HG02588 (cell line): ENCODE results near the gene TMEM87B.
"Not testable (repeated sequence)": the region's sequence is repeated elsewhere in the genome, so short reads cannot be mapped to it uniquely, and the experiment has no call there.

Experiments used
- ATAC-seq: cut with Tn5 transposase; IDR thresholded peaks from one replicate; pipeline ENCODE4 v1.9.1; 2021; ENCODE audit warnings: mild to moderate bottlenecking, moderate library complexity; ENCODE audit not compliant: unreplicated experiment

The TMEM87B gene

DNA sequence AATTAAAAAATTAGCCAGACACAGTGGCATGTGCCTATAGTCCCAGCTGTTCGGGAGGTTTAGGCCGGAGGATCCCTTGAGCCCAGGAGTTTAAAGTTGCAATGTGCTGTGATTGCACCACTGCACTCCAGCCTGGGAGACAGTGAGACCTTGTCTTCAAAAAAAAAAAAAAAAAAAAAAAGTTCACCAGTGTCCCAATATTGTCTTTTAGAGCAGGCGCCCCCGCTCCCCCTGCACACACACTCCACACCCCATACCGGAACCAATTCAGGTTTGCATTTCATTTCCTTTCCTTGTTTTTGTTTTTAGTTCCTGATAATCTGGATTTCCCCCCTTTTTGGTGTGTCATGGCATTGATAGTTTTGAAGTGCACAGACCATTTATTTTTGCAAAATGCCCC, 10.4 kb downstream of the TMEM87B start:
- no peak for ATAC-seq

DNA sequence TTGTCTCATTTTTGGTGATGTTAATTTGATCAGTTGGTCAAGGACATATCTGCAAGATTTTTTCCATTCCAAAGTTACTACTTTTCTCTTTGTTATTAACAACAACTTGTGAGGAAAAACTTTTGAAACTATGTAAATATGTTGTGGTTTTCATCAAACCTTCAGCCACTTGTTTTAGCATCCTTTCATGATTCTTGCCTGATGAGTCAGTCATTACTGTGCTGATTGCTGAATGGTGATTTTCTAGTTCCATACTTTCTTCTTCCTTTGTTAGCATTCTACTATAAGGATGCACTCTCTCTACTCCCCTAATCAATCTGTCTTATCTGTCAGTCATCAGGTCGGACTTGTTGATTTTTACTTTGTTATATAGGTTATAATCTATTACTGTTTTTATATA, 10.9 kb downstream of the TMEM87B start:
- no peak for ATAC-seq

DNA sequence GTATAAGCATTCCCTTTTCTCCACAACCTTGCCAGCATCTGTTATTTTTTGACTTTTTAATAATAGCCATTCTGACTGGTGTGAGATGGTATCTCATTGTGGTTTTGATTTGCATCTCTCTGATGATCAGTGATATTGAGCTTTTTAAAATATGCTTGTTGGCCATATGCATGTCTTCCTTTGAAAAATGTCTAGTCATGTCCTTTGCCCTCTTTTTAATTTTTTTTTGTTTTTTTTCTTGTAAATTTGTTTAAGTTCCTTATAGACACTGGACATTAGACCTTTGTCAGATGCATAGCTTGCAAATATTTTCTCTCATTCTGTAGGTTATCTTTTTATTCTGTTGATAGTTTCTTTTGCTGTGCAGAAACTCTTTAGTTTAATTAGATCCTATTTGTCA, 14.7 kb downstream of the TMEM87B start:
- ATAC-seq: not testable (repeated sequence)

DNA sequence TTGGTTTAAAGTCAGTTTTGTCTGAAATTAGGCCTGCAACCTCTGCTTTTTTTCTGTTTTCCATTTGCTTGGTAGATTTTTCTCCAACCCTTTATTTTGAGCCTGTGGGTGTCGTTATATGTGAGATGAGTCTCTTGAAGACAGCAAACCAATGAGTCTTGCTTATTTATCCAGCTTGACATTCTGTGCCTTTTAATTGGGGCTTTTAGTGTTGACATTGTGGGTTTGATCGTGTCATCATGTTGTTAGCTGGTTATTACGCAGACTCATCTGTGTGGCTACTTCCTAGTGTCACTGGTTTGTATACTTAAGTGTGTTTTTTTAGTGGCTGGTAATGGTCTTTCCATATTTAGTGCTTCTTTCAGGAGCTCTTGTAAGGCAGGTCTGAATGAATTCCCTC, 18.8 kb downstream of the TMEM87B start:
- ATAC-seq: no peak

DNA sequence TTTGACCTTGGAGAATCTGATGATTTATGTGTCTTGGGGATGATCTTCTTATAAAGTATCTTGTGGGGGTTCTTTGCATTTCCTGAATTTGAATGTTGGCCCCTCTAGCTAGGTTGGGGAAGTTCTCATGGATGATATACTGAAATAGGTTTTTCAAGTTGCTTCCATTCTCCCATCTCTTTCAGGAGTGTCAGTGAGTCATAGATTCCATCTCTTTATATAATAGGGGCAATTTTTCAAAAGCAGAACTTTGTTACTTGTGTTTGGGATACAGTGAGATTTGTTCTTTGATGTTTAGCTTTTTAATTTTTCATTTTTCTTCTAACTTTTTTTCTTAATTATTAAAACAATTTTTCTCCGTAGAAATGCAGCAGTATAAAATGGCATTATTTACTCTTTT, 19.4 kb downstream of the TMEM87B start:
- no peak for ATAC-seq

DNA sequence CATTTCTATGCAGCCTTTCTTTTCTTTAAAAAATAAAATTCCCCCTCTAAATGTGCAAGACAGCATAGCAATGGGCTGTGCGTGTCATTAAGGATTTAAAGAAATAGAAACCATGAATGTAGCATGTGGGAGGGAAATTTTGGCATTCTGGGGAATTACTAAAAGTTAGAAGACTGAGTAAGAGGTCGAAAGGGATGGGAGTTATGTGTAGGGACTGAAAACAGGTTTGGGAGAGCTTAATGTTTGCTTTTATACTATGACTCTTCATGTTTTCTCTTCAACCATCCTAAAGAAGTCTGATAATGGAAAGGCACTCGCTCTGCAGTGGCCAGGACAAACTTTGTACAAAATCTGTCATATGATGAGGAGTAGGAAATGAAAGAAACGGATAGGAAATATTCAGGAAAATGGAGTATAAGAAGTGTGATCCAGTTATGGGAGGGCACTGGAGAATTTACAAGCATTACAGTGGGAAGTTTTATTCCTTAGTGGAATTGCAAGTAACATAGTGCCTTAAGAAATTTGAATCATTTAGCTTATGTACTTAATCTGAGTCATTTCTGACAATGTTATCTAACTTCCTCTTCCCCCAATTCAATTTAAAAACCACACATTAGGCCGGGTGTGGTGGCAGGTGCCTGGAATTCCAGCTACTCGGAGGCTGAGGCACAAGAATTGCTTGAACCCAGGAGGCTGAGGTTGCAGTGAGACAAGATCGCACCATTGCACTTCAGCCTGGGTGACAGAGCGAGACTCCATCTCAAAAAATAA, 20.6 kb downstream of the TMEM87B start:
- no peak for ATAC-seq

DNA sequence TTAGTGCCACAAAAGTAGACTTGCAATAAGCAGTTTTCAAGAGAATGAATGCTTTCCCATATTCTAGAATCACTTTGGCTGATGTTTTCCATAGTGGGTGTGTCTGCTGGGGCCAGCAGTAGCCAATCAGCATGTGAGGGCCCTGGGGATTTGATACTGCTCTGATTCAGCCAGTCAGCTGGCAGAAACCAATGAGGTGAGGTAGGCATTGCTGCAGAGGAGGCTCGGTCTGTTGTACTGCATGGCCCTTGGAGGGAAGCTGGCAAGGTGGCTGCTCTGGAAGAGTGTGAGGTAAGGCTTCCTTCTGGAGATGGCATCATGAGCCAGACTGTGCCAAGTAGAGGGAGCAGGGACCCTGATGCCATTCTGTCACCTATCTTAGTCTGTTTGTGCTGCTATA, 22.7 kb downstream of the TMEM87B start:
- ATAC-seq: no peak

DNA sequence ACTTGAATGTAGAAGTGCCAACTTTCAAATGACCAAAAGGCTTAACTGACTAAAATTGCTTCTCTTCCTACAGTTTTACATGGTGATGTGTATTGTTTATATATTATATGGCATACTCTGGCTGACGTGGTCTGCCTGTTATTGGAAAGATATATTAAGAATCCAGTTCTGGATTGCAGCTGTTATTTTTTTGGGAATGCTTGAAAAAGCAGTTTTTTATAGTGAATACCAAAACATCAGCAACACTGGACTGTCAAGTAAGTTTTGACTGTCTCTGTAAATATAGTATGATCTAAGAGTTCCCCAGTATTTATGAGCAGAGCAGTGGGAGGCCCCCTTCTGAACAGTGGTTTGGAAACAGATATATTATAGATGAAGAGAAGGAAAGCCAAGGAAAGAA, 26.2 kb downstream of the TMEM87B start:
- ATAC-seq: no peak

DNA sequence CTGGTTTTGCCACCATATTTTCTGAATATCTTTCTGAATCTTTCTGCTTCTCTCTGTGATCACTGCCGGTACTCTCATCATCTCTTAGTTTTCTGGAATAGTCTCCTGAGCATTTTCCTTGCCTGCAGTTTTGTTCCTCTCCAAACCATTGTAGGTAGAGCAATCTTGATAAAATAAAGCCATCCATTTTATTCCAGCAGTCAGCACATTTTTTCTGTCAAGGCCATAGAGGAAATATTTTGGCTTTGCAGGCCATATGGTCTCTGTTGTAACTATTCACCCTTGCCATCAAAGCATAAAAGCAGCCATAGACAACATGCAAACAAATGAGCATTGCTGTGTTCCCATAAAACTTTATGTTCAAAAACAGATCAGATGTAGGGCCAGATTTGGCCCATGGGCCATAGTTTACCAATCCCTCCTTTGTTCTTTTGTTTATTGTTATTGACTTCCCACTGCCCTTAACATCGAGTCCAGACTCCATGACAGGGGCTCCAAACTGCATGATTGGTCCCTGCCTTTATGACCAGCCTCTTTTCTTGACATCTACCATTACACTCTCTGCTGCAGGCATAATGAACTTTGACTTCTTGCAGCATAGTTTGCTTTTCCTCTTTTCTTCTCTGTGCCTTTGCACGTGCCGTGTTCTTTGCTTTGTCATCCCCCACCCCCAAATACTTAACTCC, 29.8 kb downstream of the TMEM87B start:
- no peak for ATAC-seq

DNA sequence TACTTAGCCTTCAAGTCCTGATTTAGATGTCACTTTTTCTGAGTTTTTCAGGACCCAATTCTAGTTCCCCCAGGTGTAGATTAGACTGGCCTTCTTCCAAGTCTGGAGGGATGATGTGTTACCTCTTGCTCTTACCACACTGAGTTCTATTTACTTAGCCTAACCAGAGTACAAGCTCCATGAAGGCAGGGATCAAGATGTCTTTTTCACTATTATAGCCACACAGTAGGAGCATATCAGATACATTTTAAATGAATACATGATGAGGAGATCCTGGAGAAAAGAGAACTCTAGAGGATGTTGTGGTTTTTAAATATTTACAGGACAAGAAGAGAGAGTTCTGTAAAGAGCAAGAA, 30.3 kb downstream of the TMEM87B start:
- no peak for ATAC-seq

DNA sequence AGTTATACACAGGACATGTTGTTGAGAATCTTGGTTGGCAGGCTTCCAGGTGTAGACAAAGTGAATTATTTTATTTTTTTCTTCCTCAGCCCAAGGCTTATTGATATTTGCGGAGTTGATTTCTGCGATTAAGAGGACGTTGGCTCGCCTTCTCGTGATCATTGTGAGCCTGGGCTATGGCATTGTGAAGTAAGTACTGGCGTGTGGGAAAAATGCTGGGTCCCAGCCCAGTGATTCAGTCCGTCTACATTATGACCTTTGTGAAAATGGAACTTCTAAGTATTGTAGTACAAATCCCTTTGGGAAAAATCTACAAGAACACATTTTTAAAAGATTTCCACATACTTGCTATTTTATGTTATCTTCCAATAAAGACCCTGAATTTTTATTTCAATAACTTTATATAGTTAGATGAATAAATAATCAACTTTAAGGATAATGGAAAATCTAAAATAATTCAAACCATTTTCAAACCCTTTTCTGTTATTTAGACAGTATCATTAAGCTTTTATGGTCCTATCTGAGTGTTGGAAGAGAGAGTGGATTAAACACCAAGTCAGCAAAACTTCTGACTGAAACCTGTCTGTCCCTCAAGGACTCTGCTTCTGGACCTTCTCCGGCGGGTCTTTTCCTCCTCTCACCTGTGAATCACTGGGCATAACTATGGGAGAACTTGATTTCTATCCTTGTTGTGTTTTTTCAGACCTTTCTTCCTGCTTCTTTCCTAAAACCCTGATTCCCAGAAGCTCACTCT, 31.0 kb downstream of the TMEM87B start:
- ATAC-seq: no peak

DNA sequence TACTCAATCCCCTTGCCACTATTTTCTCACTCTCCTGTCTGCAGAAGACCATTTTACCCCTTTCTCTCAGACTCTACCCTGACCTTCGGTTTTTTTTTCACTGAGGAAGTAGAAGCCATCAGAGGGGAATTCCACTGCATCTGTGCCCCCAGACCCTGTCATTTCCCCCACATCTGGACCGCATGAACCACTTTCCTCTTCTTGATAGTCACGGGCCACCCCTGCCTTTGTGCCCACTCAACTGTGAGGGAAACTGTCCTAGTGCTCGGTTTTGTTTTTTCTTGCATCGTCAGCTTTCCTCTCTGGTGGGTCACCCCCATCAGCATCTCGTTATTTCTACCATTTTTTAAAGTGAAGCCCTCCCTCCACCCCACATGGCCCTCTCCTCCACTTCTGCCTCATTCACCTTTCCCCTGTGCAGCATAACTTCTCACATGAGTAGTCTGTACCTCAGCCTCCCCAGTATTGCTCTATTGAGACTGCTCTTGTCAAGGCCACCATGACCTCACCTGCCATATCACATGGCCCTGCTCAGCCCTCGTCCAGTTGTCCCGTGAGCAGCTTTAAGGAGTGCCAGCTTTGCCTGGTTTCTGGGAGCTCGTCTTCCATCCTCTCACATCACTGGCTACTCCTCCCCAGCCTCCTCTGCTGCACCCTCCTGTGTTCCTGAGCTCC, 32.4 kb downstream of the TMEM87B start:
- ATAC-seq: peak; percentile 62

DNA sequence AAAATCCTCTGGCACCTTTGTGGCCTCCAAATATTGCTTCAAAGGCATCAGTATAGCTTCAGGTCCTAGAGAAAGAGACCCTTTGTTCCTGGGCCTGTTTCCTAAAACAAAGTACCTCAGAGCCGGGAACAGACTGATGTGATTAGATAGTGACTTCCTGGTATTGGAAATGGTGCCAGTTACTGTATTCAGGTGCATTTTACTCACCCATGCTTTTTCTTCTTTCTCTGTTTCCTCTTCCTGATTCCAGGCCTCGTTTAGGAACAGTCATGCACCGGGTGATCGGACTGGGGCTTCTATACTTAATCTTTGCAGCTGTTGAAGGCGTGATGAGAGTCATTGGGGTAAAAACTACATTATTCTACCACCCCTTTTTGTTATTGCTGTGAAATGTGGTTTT, 34.3 kb downstream of the TMEM87B start:
- ATAC-seq: no peak

DNA sequence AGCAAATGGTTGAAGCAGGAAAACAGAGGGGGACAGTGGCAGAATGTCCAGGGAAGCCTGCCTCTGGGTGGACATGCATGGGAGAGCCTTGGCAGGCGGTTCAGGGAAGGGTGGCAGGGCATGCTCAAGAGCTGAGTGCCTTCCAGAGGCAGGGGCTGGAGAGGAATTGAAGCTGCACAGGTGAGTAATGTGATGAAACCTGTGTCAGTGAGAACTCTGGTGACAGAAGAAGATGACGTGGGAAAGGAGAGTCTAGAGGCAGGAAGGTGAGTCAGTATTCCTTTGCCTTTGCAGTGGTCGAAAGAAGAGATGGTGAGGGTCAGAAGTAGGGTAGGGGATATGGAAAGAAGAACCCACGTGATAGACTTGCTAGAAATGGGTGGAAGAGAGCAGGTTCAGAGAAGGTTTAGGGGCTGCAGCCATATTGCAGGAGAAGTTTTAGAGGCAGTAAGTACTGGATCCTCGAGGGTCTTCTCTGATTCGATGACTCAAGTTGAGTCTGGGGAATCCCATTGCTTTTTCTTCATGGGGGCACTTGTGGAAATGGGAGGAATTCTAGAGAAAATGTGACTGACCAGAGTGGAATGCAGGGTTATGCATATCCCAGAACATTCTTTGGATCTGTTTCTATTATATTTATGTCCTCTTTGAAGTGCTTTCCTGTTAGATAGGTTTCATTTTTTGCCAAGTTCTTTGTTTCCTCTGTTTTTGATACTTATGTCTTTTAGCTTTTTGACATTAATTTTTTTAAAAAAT, 37.4 kb downstream of the TMEM87B start:
- ATAC-seq: no peak

DNA sequence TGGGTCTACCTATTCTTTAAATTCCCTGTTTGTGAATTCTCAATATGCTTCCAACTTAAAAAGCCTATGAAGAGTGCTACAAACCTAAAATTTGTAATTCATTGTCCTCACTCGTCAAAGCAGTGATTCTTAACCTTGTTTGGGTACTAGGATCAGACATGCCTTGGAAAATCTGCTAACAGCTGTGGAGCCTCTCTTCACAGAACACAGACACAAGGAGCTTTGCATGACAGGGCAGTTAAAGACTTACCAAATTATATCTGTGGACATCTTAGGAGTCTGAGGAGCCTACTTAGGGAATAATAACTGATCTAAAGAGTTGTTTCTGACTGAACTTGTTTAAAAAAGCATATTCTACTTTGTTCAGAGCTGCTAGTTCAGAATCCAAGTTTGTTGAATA, 38.1 kb downstream of the TMEM87B start:
- no peak for ATAC-seq

DNA sequence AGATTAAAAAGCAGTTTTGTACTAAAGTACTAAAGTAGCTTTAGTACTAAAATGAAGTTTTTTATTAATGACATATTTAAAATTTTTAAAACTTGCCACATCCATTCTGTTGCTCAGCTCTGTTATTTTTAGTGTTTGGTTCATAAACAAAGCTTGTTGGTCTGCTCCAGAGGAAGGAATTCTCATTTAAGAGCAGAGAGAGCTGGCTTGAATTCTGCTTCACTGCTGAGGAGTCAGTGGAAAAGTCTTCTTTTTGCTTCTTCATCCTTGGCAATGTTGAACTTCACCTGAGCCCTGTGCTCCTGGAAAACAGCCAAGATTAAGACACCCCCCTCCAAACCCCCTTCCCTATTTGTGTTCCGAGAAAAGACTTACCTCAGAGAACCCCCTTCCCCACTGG, 40.6 kb downstream of the TMEM87B start:
- ATAC-seq: no peak

DNA sequence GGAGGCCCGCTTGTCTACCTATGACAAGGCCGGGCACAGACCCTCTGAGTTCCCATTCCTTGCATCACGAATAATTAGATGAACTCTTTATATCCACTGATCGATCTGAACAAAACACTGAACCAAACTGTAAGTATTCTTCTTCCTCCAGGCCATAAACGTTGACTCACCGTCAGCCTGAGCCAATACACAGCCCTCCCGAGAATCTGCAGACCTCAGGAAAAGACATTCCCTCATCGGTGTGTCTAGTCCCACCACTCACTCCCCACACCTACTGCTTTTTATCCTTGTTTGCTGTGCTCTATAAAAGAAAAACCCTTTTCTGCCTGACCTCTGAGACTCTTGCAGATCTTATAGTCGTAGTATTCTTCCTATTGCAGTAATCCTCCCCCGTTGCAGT, 41.0 kb downstream of the TMEM87B start:
- no peak for ATAC-seq

DNA sequence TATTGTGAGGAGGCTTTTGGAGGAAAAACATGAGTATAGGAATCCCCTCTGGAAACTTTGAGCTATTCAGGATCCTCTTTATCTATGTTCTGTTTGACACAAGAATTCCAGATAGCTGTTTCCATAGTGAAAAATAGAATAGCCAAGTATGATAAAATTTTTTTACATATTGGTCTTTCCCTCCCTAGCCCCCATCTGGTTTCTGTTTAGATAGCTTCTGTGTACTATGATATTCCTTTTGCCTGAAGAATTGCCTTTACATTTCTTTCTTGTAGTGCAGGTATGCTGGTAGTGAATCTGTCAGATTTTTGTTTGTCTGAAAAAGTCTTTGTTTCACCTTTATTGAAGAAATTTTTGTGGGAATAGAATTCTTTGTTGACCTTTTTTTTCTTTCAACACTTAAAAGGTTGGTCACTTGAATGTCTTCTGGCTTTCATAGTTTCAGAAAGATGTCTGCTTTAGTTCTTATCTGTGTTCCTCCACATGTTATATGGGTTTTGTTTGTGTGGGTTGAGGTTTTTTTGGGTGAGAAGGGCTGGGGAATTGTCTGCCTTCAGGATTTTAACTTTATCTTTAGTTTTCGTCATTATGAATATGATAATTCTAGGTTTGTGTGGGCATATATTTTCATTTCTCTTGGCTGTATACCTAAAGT, 53.2 kb downstream of the TMEM87B start:
- no peak for ATAC-seq

DNA sequence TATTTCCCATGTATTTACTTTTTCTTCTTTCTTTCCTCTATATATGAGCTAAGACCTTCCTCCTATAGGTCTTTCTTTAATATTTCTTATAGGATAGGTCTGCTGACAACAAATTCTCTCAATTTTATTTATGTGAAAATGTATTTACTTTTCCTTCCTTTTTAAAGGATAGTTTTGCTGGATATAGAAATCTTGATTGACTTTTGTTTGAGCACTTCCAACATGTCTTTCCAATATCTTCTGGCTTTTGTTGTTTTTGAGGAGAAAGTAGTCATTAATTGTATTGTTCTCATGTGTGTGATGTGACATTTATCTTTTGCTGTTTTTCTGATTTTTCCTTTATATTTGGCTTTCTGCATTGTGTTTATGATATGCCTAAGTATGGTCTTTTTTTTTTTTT, 54.2 kb downstream of the TMEM87B start:
- no peak for ATAC-seq

DNA sequence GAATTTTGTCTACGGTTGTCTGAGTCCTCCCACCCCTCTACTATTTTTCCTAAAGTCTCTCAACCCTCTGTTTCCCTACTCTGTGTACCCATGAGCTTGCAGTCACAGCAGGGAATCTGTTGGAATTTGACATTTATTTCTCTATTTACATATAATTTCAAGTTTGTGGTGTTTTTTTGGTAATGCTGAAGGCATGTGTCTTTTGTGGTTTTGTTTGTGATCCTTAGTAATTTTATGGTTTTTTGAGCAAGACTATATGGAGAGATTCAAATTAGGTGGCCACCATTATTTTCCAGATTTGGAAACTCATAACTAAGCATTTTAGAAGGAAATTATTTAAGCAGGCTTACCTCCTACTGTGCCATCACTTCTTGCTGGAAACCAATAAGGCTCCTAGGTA, 55.9 kb downstream of the TMEM87B start:
- no peak for ATAC-seq
